ENCODE measurements around the gene PLPP4. TPM values are rescaled to one million over a fixed set of nuclear protein-coding genes. Genes with fewer than 3 reads are reported as not detected.

The PLPP4 gene
- total RNA-seq, 1 donor from 2014 or later, result 0.60 TPM

DNA sequence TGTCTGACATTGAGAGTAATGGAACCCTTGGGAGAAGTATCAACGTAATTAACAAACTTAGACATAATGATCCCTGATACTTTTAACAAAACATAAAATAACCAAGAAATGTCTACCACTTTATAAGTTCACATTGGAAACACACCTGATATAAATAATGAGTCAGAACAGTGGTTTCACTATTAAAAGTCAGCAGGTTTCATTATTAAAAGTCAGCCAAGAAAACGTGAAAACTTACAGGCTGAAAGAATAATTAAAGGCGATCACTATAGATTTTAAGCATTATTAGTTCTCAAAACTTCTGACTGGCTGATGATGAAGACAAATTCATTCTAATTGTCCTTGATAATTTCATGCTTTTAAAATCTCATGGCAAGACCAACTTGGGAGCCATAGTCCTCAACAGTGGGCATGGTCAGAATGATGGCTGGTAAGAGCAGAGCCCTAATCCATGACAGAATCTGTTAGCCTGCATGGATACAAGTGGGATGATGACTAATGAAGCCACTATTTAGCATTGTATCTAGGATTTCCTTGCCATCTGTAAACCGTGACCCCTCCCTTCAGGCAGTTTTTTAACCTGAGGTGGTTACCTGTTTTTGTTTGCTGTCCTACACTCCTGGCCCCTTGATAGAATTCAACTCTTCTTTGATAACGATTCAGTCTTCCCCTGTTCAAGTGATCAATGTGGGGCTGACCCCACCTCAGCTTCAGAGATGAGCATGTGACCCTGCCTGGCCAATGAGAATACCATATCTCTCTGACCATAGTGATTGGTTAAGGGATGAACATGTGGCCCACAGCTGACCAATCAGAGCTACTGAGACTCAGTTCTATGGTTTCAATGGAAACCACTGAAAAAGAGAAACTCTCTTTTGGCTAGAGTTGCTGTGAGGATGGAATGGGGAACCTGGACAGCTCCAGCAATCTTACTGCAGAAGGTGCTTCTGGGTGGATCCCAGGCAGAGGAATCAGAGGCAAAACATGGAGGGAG is 151.0 kb downstream of the PLPP4 start:
- DNase-seq (ENCODE audit: low spot score), result no peak

DNA sequence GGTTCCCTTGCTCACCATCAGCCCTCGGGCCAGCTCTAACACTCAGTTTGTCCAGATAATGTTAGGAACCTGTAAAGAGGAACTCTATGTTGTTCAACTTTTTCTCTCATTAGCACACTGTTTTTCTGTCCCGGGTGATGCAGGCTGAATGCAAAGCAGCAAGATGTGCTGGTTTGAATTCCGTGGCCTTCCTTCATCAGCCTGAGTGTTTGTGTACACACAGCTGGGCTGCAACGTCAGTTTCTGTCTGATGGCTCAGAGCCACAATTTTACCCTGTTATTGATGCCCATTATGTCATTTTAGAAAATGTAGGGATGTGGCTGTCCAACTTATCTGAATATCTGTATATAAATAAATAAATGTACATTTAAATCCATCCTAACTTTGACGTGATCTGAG is 152.0 kb downstream of the PLPP4 start:
- DNase-seq (ENCODE audit: low spot score), result no peak

DNA sequence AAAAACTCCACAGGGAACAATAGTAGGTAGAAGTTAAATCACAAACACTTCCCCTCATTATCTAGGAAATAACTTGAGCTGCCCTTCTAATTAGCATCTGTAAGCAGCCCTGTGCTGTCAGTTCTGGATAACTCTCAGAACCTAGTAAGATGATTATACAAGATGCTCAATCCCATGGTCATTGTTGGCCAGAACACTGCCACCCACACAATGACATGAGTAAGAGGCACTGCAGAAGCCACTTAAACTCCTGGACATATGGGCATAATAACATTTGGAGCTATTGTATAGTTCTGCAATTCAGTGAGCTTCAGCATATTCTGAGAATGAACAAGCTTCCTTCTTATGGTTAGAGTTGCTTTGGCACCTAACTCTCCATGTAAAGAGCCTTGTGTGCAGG is 153.8 kb downstream of the PLPP4 start:
- DNase-seq (ENCODE audit: low spot score), result no peak

DNA sequence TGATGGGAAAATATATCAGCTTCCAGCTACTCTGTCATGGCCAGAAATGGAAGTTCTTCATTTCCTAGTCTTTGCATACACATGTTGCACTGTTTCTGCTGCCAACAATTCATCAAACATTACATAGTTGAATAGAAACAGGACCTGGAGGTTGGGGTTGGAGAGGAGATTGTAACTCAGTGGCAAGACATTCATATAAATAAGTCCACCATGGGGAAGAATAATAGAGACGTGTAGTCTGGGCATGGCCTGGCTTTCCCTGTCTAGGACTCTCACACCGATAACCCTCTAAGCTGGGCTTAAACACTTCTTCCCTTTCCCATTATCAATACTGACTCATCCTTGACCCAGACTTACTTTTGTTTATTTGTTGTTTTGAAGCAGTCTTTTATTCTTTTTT is 155.7 kb downstream of the PLPP4 start:
- no peak for DNase-seq (ENCODE audit: low spot score)

DNA sequence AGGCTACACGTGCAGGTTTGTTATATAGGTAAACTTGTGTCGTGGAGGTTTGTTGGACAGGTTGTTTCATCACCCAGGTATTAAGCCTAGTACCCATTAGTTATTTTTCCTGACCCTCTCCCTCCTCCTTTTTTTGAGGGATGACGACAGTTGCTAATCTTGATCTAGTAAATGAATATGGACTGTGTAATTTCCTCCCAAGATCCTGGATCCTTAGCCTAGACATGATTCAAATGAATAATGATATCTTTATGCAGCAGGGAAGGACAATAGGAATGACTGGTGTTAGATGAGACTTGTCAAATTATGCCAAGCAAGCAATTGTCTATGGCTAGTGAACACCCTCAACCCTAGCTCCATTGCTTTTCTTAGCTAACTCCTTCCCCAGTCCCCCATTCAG is 156.2 kb downstream of the PLPP4 start:
- DNase-seq (ENCODE audit: low spot score), result no peak

DNA sequence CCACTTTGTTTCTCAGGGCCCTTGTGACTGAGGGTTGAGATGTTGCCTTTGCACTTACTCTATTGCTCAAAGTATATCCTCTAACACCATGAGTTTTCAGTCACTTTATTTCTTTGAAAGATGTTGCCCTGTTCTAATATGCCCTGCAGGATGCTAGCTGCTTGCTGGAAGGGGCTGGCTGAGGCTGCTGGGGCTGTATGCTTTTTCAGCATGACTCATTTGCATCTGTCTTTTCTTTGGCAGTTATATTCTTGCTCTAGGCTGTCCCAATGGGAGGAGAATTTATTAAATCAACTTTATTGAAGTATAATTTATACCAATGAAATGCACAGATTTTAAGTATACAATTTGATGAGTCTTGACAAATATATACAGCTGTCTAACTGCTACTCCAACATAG is 157.7 kb downstream of the PLPP4 start:
- no peak for DNase-seq (ENCODE audit: low spot score)

GRCh38 chr10:120616311-120616911 is 159.4 kb downstream of the PLPP4 start:
- no peak for DNase-seq (ENCODE audit: low spot score)

- no peak for DNase-seq (ENCODE audit: low spot score)
Observed at GRCh38 chr10:120628197-120628596, 171.2 kb downstream of the PLPP4 start.

GRCh38 chr10:120630266-120630665 is 173.2 kb downstream of the PLPP4 start:
- DNase-seq (ENCODE audit: low spot score), result no peak

DNA sequence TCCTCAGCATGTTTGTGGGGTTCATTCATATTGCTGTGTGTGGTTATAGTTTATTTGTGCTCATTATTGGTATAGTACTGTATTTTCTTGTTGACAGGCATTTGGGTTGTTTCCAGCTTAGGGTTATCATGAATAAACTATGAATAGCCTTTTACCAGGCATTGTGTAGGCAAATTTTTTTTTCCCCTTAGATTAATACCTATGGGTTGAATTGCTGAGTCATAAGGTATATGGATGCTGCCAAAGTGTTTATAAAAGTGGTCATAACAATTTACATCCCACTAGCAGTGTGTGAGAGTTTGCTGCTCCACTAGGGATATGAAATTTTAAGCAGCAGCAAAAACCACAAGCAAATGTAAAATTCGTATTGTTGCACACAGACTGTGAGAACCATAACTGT is 175.0 kb downstream of the PLPP4 start:
- no peak for DNase-seq (ENCODE audit: low spot score)

DNA sequence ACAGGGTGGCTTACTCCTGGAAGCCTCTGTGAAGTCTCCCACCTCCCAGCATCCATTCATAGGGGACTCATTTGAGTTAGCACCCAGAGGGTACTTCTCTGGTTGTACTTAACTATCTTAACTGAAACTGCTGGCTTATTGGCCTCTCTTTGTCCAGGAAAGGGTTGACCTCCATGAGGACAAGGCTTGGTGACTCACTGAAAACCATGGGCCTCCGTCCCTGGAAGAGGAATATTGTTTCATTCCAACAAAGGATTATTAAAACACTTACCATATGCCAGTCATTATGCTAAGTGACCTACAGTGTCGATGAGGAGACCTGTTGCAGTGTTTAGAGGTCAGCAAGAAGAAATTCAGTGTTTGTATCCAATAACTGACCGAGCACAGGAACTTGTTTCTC is 175.9 kb downstream of the PLPP4 start:
- DNase-seq (ENCODE audit: low spot score), result no peak

DNA sequence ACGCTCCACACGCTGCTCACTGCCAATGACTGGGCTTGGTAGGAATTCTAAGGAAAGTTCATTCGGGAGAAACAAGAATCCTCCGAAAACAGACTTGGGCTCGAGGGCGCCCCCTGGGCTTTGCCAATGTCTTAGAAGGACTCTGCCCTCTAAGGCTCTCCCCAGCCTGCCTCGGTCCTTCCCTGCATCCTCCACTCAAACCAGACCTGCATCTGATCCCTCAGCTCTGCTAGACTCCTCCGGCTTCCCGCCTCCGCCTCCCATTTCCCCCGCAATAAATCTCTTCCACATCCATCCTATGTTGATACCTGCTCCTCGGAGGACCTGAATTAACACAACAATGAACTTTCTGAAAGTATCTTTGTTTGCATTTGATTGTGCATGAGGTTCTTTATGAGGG is 177.6 kb downstream of the PLPP4 start:
- DNase-seq (ENCODE audit: low spot score), result no peak
